Measurements from ENCODE around the gene EED. TPM values are rescaled to one million over a fixed set of nuclear protein-coding genes. Genes with fewer than 3 reads are reported as not detected.

Gene EED
- total and polyA plus RNA-seq, 9 of the 15 experiments (the other 6 are each of a cell fraction or from before 2014, with no cell fraction given): 33.0 to 110 (median 55.1) TPM

DNA sequence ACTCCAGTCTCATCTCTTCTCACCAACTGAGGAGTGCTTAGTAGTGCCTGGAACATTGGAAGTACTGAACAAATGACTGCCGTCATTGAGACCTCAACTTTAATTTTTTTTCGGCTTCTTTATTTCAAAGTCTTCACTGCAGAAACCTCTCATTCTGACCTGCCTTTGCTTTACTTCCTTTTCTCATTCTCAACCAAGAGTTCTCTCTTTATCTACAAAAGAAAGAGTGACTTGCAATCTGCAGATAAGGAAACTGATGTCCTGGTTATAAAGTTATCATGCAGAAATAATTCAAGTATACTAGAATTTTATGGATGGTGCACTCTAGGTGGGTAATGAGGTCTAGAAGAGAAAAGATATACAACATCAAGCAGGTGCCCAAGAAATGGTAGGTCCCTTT, 1.2 kb upstream of the EED start (continued):
- TF ChIP-seq PRDM10 (IDR thresholded peaks at IDR 0.05; ENCODE audit: partially characterized antibody) (peak; percentile 50), YBX1 (IDR thresholded peaks at IDR 0.05) (no peak), SMARCE1 (IDR thresholded peaks at IDR 0.05) (0 out of 2 replicates have a peak, but pooled peaks have one; percentile 56), GATAD2B (IDR thresholded peaks at IDR 0.05; ENCODE audit: borderline replicate concordance) (no peak), TEAD1 (CRISPR knock-in tag; IDR thresholded peaks at IDR 0.05) (no peak), TRIM24 (IDR thresholded peaks at IDR 0.05) (no peak), DPF2 (IDR thresholded peaks at IDR 0.05) (peak; percentile 62), SMARCA4 (IDR thresholded peaks at IDR 0.05) (peak; percentile 74; the same call in 1 of the 2 replicates), STAT5A (IDR thresholded peaks at IDR 0.05; ENCODE audit: borderline replicate concordance, low read length) (no peak), ZNF282 (CRISPR knock-in tag; IDR thresholded peaks at IDR 0.05) (no peak), EP300 (IDR thresholded peaks at IDR 0.05; ENCODE audit: low read length) (no peak), SMAD3 (CRISPR knock-in tag; conservative IDR thresholded peaks at IDR 0.05) (0 out of 2 replicates have a peak, but pooled peaks have one; percentile 20), NFE2 (IDR thresholded peaks at IDR 0.05; ENCODE audit: low read depth) (peak; percentile 59), U2AF2 (optimal IDR thresholded peaks at IDR 0.05; ENCODE audit: low read depth, low read length) (no peak), ZNF232 (CRISPR knock-in tag; IDR thresholded peaks at IDR 0.05) (no peak), E2F1 (CRISPR knock-in tag; IDR thresholded peaks at IDR 0.05) (no peak), SPI1 (IDR thresholded peaks at IDR 0.05; ENCODE audit: borderline replicate concordance, low read depth, low read length) (no peak), MYBL2 (IDR thresholded peaks at IDR 0.05; ENCODE audit: low read depth) (no peak), MYBL2 (CRISPR knock-in tag; IDR thresholded peaks at IDR 0.05; ENCODE audit: borderline replicate concordance) (no peak), MXI1 (IDR thresholded peaks at IDR 0.05; ENCODE audit: low read depth, low read length) (no peak), ZNF79 (CRISPR knock-in tag; IDR thresholded peaks at IDR 0.05; ENCODE audit: low read depth) (no peak), ELF4 (CRISPR knock-in tag; IDR thresholded peaks at IDR 0.05) (no peak), MAFG (tag; conservative IDR thresholded peaks at IDR 0.05) (peak; percentile 61)
- TF ChIP-seq, protein P1, sequence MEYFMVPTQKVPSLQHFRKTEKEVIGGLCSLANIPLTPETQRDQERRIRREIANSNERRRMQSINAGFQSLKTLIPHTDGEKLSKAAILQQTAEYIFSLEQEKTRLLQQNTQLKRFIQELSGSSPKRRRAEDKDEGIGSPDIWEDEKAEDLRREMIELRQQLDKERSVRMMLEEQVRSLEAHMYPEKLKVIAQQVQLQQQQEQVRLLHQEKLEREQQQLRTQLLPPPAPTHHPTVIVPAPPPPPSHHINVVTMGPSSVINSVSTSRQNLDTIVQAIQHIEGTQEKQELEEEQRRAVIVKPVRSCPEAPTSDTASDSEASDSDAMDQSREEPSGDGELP (CRISPR knock-in tag; IDR thresholded peaks at IDR 0.05; ENCODE audit: borderline replicate concordance): no peak
- TF ChIP-seq, protein P2, sequence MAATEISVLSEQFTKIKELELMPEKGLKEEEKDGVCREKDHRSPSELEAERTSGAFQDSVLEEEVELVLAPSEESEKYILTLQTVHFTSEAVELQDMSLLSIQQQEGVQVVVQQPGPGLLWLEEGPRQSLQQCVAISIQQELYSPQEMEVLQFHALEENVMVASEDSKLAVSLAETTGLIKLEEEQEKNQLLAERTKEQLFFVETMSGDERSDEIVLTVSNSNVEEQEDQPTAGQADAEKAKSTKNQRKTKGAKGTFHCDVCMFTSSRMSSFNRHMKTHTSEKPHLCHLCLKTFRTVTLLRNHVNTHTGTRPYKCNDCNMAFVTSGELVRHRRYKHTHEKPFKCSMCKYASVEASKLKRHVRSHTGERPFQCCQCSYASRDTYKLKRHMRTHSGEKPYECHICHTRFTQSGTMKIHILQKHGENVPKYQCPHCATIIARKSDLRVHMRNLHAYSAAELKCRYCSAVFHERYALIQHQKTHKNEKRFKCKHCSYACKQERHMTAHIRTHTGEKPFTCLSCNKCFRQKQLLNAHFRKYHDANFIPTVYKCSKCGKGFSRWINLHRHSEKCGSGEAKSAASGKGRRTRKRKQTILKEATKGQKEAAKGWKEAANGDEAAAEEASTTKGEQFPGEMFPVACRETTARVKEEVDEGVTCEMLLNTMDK (IDR thresholded peaks at IDR 0.05; ENCODE audit: borderline replicate concordance, insufficient read depth, low read depth, low read length, poor library complexity, severe bottlenecking): no peak
